ENCODE measurements around the gene PICALM.

Gene PICALM

GRCh38 chr11:86087256-86087655 is 18.4 kb upstream of the PICALM start:
- TF ChIP-seq, protein P1, sequence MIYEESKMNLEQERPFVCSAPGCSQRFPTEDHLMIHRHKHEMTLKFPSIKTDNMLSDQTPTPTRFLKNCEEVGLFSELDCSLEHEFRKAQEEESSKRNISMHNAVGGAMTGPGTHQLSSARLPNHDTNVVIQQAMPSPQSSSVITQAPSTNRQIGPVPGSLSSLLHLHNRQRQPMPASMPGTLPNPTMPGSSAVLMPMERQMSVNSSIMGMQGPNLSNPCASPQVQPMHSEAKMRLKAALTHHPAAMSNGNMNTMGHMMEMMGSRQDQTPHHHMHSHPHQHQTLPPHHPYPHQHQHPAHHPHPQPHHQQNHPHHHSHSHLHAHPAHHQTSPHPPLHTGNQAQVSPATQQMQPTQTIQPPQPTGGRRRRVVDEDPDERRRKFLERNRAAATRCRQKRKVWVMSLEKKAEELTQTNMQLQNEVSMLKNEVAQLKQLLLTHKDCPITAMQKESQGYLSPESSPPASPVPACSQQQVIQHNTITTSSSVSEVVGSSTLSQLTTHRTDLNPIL (CRISPR knock-in tag; IDR thresholded peaks at IDR 0.05; ENCODE audit: low read depth), result no peak
- TF ChIP-seq ZNF70 (CRISPR knock-in tag; IDR thresholded peaks at IDR 0.05), result no peak
- no peak for TF ChIP-seq SNAI2 (CRISPR knock-in tag; IDR thresholded peaks at IDR 0.05)
- no peak for TF ChIP-seq ISL1 (CRISPR knock-in tag; IDR thresholded peaks at IDR 0.05)
- TF ChIP-seq CSDC2 (CRISPR knock-in tag; IDR thresholded peaks at IDR 0.05), result no peak
- no peak for TF ChIP-seq OSR1 (CRISPR knock-in tag; IDR thresholded peaks at IDR 0.05)
- TF ChIP-seq, protein P2, sequence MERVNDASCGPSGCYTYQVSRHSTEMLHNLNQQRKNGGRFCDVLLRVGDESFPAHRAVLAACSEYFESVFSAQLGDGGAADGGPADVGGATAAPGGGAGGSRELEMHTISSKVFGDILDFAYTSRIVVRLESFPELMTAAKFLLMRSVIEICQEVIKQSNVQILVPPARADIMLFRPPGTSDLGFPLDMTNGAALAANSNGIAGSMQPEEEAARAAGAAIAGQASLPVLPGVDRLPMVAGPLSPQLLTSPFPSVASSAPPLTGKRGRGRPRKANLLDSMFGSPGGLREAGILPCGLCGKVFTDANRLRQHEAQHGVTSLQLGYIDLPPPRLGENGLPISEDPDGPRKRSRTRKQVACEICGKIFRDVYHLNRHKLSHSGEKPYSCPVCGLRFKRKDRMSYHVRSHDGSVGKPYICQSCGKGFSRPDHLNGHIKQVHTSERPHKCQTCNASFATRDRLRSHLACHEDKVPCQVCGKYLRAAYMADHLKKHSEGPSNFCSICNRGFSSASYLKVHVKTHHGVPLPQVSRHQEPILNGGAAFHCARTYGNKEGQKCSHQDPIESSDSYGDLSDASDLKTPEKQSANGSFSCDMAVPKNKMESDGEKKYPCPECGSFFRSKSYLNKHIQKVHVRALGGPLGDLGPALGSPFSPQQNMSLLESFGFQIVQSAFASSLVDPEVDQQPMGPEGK (CRISPR knock-in tag; IDR thresholded peaks at IDR 0.05; ENCODE audit: borderline replicate concordance), result no peak
- TF ChIP-seq, protein P3, sequence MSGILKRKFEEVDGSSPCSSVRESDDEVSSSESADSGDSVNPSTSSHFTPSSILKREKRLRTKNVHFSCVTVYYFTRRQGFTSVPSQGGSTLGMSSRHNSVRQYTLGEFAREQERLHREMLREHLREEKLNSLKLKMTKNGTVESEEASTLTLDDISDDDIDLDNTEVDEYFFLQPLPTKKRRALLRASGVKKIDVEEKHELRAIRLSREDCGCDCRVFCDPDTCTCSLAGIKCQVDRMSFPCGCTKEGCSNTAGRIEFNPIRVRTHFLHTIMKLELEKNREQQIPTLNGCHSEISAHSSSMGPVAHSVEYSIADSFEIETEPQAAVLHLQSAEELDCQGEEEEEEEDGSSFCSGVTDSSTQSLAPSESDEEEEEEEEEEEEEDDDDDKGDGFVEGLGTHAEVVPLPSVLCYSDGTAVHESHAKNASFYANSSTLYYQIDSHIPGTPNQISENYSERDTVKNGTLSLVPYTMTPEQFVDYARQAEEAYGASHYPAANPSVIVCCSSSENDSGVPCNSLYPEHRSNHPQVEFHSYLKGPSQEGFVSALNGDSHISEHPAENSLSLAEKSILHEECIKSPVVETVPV (CRISPR knock-in tag; IDR thresholded peaks at IDR 0.05), result no peak
- ATAC-seq, result no peak

DNA sequence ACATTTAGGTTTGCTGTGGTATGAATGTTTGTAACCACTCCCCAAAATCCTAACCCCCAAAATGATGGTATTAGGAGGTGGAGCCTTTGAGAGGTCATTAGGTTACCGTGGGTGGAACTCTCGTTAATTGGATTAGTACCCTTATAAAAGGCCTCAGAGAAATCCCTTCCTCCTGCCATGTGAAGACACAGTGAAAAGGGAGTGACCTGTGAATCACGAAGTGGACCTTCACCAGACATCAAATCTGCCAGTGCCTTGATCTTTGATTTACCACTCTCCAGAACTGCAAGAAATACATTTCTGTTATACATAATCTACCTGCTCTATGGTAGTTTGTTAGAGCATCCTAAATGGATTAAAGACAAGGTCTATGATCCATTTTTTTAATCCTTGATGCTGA is 12.6 kb upstream of the PICALM start:
- no peak for TF ChIP-seq PPARA (CRISPR knock-in tag; IDR thresholded peaks at IDR 0.05; ENCODE audit: borderline replicate concordance)
- TF ChIP-seq, protein P3 (CRISPR knock-in tag; IDR thresholded peaks at IDR 0.05), result no peak
- no peak for TF ChIP-seq ZFP3 (CRISPR knock-in tag; IDR thresholded peaks at IDR 0.05)
- no peak for TF ChIP-seq ZFP30 (CRISPR knock-in tag; IDR thresholded peaks at IDR 0.05)
- TF ChIP-seq, protein P4, sequence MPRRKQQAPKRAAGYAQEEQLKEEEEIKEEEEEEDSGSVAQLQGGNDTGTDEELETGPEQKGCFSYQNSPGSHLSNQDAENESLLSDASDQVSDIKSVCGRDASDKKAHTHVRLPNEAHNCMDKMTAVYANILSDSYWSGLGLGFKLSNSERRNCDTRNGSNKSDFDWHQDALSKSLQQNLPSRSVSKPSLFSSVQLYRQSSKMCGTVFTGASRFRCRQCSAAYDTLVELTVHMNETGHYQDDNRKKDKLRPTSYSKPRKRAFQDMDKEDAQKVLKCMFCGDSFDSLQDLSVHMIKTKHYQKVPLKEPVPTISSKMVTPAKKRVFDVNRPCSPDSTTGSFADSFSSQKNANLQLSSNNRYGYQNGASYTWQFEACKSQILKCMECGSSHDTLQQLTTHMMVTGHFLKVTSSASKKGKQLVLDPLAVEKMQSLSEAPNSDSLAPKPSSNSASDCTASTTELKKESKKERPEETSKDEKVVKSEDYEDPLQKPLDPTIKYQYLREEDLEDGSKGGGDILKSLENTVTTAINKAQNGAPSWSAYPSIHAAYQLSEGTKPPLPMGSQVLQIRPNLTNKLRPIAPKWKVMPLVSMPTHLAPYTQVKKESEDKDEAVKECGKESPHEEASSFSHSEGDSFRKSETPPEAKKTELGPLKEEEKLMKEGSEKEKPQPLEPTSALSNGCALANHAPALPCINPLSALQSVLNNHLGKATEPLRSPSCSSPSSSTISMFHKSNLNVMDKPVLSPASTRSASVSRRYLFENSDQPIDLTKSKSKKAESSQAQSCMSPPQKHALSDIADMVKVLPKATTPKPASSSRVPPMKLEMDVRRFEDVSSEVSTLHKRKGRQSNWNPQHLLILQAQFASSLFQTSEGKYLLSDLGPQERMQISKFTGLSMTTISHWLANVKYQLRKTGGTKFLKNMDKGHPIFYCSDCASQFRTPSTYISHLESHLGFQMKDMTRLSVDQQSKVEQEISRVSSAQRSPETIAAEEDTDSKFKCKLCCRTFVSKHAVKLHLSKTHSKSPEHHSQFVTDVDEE (CRISPR knock-in tag; IDR thresholded peaks at IDR 0.05), result no peak
- no peak for TF ChIP-seq ZNF8 (CRISPR knock-in tag; IDR thresholded peaks at IDR 0.05)
- TF ChIP-seq RARB (CRISPR knock-in tag; IDR thresholded peaks at IDR 0.05), result no peak
- no peak for ATAC-seq

- no peak for ATAC-seq
- TF ChIP-seq POU6F1 (CRISPR knock-in tag; IDR thresholded peaks at IDR 0.05; ENCODE audit: borderline replicate concordance, low read depth), result no peak
- no peak for TF ChIP-seq ZNF565 (CRISPR knock-in tag; conservative IDR thresholded peaks at IDR 0.05; ENCODE audit: low read depth)
- no peak for TF ChIP-seq TCF4 (CRISPR knock-in tag; IDR thresholded peaks at IDR 0.05; ENCODE audit: borderline replicate concordance)
- TF ChIP-seq BACH2 (CRISPR knock-in tag; IDR thresholded peaks at IDR 0.05; ENCODE audit: borderline replicate concordance), result no peak
- TF ChIP-seq RARB (CRISPR knock-in tag; IDR thresholded peaks at IDR 0.05), result no peak
- TF ChIP-seq ARNTL (CRISPR knock-in tag; IDR thresholded peaks at IDR 0.05; ENCODE audit: borderline replicate concordance, low read depth), result no peak
- no peak for TF ChIP-seq ESRRG (CRISPR knock-in tag; IDR thresholded peaks at IDR 0.05)
- TF ChIP-seq, protein P1 (CRISPR knock-in tag; IDR thresholded peaks at IDR 0.05; ENCODE audit: low read depth), result no peak
- TF ChIP-seq, protein P2 (CRISPR knock-in tag; IDR thresholded peaks at IDR 0.05; ENCODE audit: borderline replicate concordance), result no peak
- no peak for TF ChIP-seq TOX (CRISPR knock-in tag; IDR thresholded peaks at IDR 0.05; ENCODE audit: borderline replicate concordance)
- TF ChIP-seq GLIS3 (CRISPR knock-in tag; IDR thresholded peaks at IDR 0.05), result no peak
- no peak for TF ChIP-seq PPARA (CRISPR knock-in tag; IDR thresholded peaks at IDR 0.05; ENCODE audit: borderline replicate concordance)
- TF ChIP-seq OSR1 (CRISPR knock-in tag; IDR thresholded peaks at IDR 0.05), result no peak
- TF ChIP-seq, protein P3 (CRISPR knock-in tag; IDR thresholded peaks at IDR 0.05), result no peak
- TF ChIP-seq ZFP3 (CRISPR knock-in tag; IDR thresholded peaks at IDR 0.05), result no peak
- TF ChIP-seq SNAI2 (CRISPR knock-in tag; IDR thresholded peaks at IDR 0.05), result no peak
- no peak for TF ChIP-seq ZNF8 (CRISPR knock-in tag; IDR thresholded peaks at IDR 0.05)
Measured at GRCh38 chr11:86079421-86079820, 10.5 kb upstream of the PICALM start.

Data from SK-N-SH treated with all-trans-retinoic acid at 6 μM for 48 hours (cell line).